SK-N-MC (cell line): ENCODE results near the gene CCNQ.
A peak's percentile ranks its signal among the peaks of the same experiment; 100 is the strongest.

Experiments
- DNase-seq: peaks from one replicate; pipeline ENCODE4 v3.0.0-alpha.2; 2011; ENCODE audit warnings: low read depth, low spot score
- H3K27ac ChIP-seq: fragments of 200-600 bp; sonication (generic); 2 replicates; pipeline ENCODE4 v1.5.1; 2016; ENCODE audit warnings: mixed run types
- H3K36me3 ChIP-seq: fragments of 200-600 bp; sonication (generic); 2 replicates; pipeline ENCODE4 v1.6.1; 2017; ENCODE audit warnings: antibody characterized with exemption, low read length, mixed read lengths; ENCODE audit not compliant: insufficient read depth
- H3K4me3 ChIP-seq: fragments of 200-600 bp; sonication (generic); 2 replicates; pipeline ENCODE4 v1.5.1; 2016
- H3K9ac ChIP-seq: fragments of 200-600 bp; sonication (generic); 2 replicates; pipeline ENCODE4 v1.8.0; 2017; ENCODE audit warnings: mixed run types, mixed read lengths; ENCODE audit not compliant: insufficient read length
- H3K9me3 ChIP-seq: fragments of 200-600 bp; sonication (generic); 2 replicates; pipeline ENCODE4 v1.6.1; 2017; ENCODE audit warnings: low read depth, mild to moderate bottlenecking, antibody characterized with exemption, low read length, moderate library complexity, mixed read lengths
- EZH2 ChIP-seq: fragments of 200-600 bp; sonication (generic); IDR thresholded peaks from one replicate; pipeline ENCODE4 v1.6.1; 2017; ENCODE audit warnings: antibody characterized with exemption
- FOXP2 ChIP-seq: optimal IDR thresholded peaks from 2 replicates; pipeline ENCODE3; 2011; ENCODE audit warnings: mild to moderate bottlenecking, moderate library complexity; ENCODE audit not compliant: insufficient read depth; ENCODE audit errors: extremely low read length, control extremely low read depth
- POLR2AphosphoS5 ChIP-seq: IDR thresholded peaks from 2 replicates; pipeline ENCODE4 v1.6.1; 2012; ENCODE audit warnings: mild to moderate bottlenecking, low read depth, low read length, borderline replicate concordance

Gene CCNQ

GRCh38 chrX:153588021-153588781 is 10.7 kb downstream of the CCNQ start:
- no peaks in the 10 kb centered on the region for H3K9me3 ChIP-seq
- H3K4me3 ChIP-seq: no peak overlapping the region
- H3K36me3 ChIP-seq: peaks cover 4% of the 10 kb centered on the region; the same call in 1 of the 2 replicates
- DNase-seq: no peak
- TF ChIP-seq EZH2 (no peak), FOXP2 (no peak), POLR2AphosphoS5 (no peak)
- H3K27ac ChIP-seq: no peak overlapping the region
- no peak overlapping the region for H3K9ac ChIP-seq

GRCh38 chrX:153587342-153587741 is 11.6 kb downstream of the CCNQ start:
- no peak overlapping the region for H3K9ac ChIP-seq
- H3K9me3 ChIP-seq: no peaks in the 10 kb centered on the region
- no peak for DNase-seq
- no peak overlapping the region for H3K4me3 ChIP-seq
- H3K36me3 ChIP-seq: peaks cover 4% of the 10 kb centered on the region; the same call in 1 of the 2 replicates
- H3K27ac ChIP-seq: no peak overlapping the region
- TF ChIP-seq POLR2AphosphoS5: no peak
- no peak for TF ChIP-seq FOXP2
- no peak for TF ChIP-seq EZH2

GRCh38 chrX:153585827-153586226 is 13.1 kb downstream of the CCNQ start:
- Histone ChIP-seq H3K4me3 (no peak overlapping the region), H3K27ac (no peak overlapping the region), H3K9ac (no peak overlapping the region), H3K36me3 (peaks cover 4% of the 10 kb centered on the region; the same call in 1 of the 2 replicates), H3K9me3 (no peaks in the 10 kb centered on the region)
- TF ChIP-seq EZH2: no peak
- no peak for TF ChIP-seq FOXP2
- DNase-seq: no peak

DNA sequence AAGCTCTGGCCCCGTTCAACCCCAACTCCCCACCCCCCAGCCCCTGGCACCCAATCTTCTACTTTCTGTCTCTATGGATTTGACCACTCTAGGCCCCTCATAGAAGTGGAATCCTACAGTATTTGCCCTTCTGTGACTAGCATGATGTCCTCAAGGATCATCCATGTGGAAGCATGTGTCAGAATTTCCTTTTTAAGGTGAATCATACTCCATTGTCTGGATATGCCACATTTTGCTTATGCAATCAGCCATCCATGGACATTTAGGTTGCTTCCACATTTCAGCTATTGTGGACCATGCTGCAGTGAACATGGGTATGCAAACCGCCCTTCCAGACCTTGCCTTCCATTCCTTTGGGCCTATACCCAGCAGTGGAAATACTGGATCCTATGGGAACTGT is 15.5 kb downstream of the CCNQ start:
- TF ChIP-seq EZH2: no peak
- TF ChIP-seq POLR2AphosphoS5: no peak
- TF ChIP-seq FOXP2: no peak
- Histone ChIP-seq H3K9me3 (no peaks in the 10 kb centered on the region), H3K36me3 (peaks cover 4% of the 10 kb centered on the region; the same call in 1 of the 2 replicates), H3K27ac (no peak overlapping the region), H3K4me3 (no peak overlapping the region), H3K9ac (no peak overlapping the region)
- DNase-seq: no peak

- no peak overlapping the region for H3K27ac ChIP-seq
- H3K9me3 ChIP-seq: no peaks in the 10 kb centered on the region
- no peak for TF ChIP-seq EZH2
- no peak for TF ChIP-seq FOXP2
- TF ChIP-seq POLR2AphosphoS5: no peak
- peaks cover 3% of the 10 kb centered on the region; the same call in 1 of the 2 replicates for H3K36me3 ChIP-seq
- H3K4me3 ChIP-seq: no peak overlapping the region
- no peak overlapping the region for H3K9ac ChIP-seq
- DNase-seq: peak; percentile 5
Measured at GRCh38 chrX:153582896-153583295, 16.0 kb downstream of the CCNQ start.

GRCh38 chrX:153580700-153581386 is 18.1 kb downstream of the CCNQ start:
- H3K4me3 ChIP-seq: no peak overlapping the region
- H3K27ac ChIP-seq: no peak overlapping the region
- no peaks in the 10 kb centered on the region for H3K9me3 ChIP-seq
- DNase-seq: no peak
- H3K36me3 ChIP-seq: no peaks in the 10 kb centered on the region
- H3K9ac ChIP-seq: no peak overlapping the region
- TF ChIP-seq FOXP2 (no peak), EZH2 (no peak), POLR2AphosphoS5 (no peak)

DNA sequence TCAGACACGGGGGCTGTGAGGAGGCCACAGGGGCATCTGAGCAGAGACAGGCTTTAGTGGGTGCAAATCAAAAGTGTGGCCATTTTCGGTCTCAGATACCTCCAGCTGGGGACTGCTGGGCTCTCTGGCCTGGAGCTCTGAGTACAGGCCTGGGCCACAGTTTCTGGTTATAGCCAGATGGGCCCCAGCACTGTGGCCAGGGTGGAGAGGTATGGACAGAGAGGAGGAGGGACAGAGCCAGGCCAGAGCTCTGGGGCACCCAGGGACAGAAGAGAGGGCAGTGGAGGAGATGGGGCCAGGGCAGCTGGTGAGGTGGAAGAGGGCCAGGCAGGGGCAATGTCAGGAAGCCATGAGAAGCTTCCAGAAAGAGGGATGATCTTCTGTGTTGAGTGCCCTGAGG is 20.1 kb downstream of the CCNQ start:
- Histone ChIP-seq H3K9me3 (no peaks in the 10 kb centered on the region), H3K4me3 (no peak overlapping the region), H3K9ac (no peak overlapping the region), H3K27ac (no peak overlapping the region), H3K36me3 (no peaks in the 10 kb centered on the region)
- TF ChIP-seq FOXP2: no peak
- TF ChIP-seq POLR2AphosphoS5: no peak
- TF ChIP-seq EZH2: no peak
- no peak for DNase-seq

DNA sequence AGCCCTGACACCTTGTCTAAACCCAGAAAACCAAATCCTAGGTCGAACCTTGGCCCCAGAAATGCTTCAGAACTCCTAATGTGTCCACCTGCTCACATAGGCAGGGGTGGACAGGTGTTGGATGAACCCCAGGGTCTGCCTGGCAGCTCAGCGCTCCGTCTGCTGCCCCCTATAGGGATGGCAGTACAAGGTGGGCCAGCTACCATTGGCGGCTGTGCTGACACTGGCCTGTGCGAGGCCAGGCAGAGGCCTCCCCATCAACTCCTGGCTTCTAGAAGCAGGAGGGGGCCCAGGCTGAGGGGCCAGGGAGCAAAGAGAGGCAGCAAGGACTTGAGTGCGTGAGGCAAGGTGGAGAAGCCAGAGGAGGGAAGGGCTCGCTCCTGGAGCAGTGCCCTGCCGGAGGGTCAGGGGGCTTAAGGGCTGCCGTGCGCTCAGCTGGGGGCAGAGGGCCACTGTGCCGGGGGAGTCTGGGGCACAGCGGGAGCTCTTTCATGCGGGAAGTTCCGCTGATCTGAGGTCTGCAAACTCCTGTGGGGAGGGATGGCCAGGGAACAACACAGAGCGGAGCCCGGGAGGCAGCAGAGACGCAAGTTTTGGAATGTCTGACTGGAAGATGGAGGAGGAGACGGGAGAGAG is 20.6 kb downstream of the CCNQ start:
- TF ChIP-seq POLR2AphosphoS5 (no peak), EZH2 (no peak), FOXP2 (no peak)

More for the DNA sequence above, 20.6 kb downstream of the CCNQ start:
- no peak for DNase-seq
- Histone ChIP-seq H3K27ac (no peak overlapping the region), H3K4me3 (no peak overlapping the region), H3K9me3 (no peaks in the 10 kb centered on the region), H3K9ac (no peak overlapping the region), H3K36me3 (no peaks in the 10 kb centered on the region)
